HepG2 (cell line): ENCODE data around the gene ACADS. TPM values are rescaled to one million over a fixed set of nuclear protein-coding genes. Genes with fewer than 3 reads are reported as not detected.

ENCODE experiments used
- ATAC-seq: fragments of 200-7000 bp; cut with Tn5 transposase; 3 replicates; pipeline ENCODE4 v1.9.1; 2020; ENCODE audit warnings: mild to moderate bottlenecking, moderate library complexity
- BruUV-seq: library from RNA; stranded (reverse); fragments of 400-500 nt; replicated peaks from 2 replicates; lab custom pipeline; 2021; lab: Mats Ljungman, UMichigan
- CTCF ChIA-PET: fragments of 300-600 bp; formaldehyde crosslinking; extraction: SDS; loops from one replicate; lab custom pipeline; 2021; ENCODE audit warnings: low total read pairs, inconsistent platforms, low intra/inter-chr PET ratio; lab: Yijun Ruan, JAX
- POLR2A ChIA-PET: fragments of 350-600 bp; sonication (Branson Sonifier 250); formaldehyde crosslinking; loops from one replicate; lab custom pipeline; 2020; ENCODE audit warnings: antibody characterized with exemption, inconsistent platforms; lab: Yijun Ruan, JAX
- DNase-seq: peaks from one replicate; pipeline ENCODE4 v3.0.0-alpha.2; 2015; ENCODE audit warnings: low spot score
- FAIRE-seq: peaks from 3 replicates; lab custom pipeline; 2011; peaks lifted over from hg19 to GRCh38; lab: Jason Lieb, UNC
- H2AFZ ChIP-seq: one replicate; pipeline ENCODE4 v1.6.1; 2011; ENCODE audit warnings: low read length, inconsistent platforms
- H3K27ac ChIP-seq: fragments of 300-600 bp; 3 replicates; pipeline ENCODE4 v1.8.0; 2011; ENCODE audit warnings: mixed run types, mild to moderate bottlenecking, mixed read lengths, low read length, inconsistent platforms; ENCODE audit not compliant: insufficient read depth; ENCODE audit errors: extremely low read length
- H3K27me3 ChIP-seq, 2 experiments: fragments of 200-600 bp in 1 of 2; 2 replicates in 1 of 2; 3 replicates in 1 of 2; pipeline versions ENCODE4 v1.6.0 to v1.8.0; 2011; ENCODE audit warnings: low read length in 2 of 2, mild to moderate bottlenecking in 2 of 2, moderate library complexity in 2 of 2, inconsistent platforms in 1 of 2; ENCODE audit not compliant: insufficient read depth in 2 of 2, control insufficient read depth in 1 of 2
- H3K36me3 ChIP-seq, 2 experiments: fragments of 200-600 bp in 1 of 2; replicated peaks in 1 of 2; 2 replicates in 1 of 2; 3 replicates in 1 of 2; pipeline versions ENCODE4 v1.5.1 to v1.8.0; 2011; ENCODE audit warnings: low read length in 2 of 2, inconsistent platforms in 1 of 2; ENCODE audit not compliant: insufficient read depth in 2 of 2, control insufficient read depth in 1 of 2
- H3K4me1 ChIP-seq: 2 replicates; pipeline ENCODE4 v1.5.1; 2012; ENCODE audit warnings: low read length, inconsistent platforms; ENCODE audit not compliant: insufficient read depth
- H3K4me2 ChIP-seq: 2 replicates; pipeline ENCODE4 v1.6.0; 2011; ENCODE audit warnings: low read depth, low read length, inconsistent platforms
- H3K4me3 ChIP-seq, 3 experiments: fragments of 200-600 bp in 1 of 3; sonication (generic), shearing (Covaris generic) in 1 of 3; replicated peaks in 1 of 3; 2 replicates each; pipeline ENCODE4 v1.5.1; 2011 to 2016; ENCODE audit warnings: low read length in 3 of 3, inconsistent platforms in 2 of 3, low read depth in 2 of 3, mild to moderate bottlenecking in 2 of 3, control low read depth in 1 of 3, mixed read lengths in 1 of 3; ENCODE audit not compliant: insufficient read depth in 1 of 3
- H3K79me2 ChIP-seq: one replicate; pipeline ENCODE4 v1.6.1; 2011; ENCODE audit warnings: low read length, inconsistent platforms; ENCODE audit not compliant: insufficient read depth
- H3K9ac ChIP-seq: 2 replicates; pipeline ENCODE4 v1.6.0; 2011; ENCODE audit warnings: mild to moderate bottlenecking, low read depth, low read length, inconsistent platforms; ENCODE audit not compliant: insufficient read depth
- H3K9me3 ChIP-seq: 2 replicates; pipeline ENCODE4 v1.5.1; 2012; ENCODE audit warnings: mild to moderate bottlenecking, low read length
- H4K20me1 ChIP-seq: 2 replicates; pipeline ENCODE4 v1.6.0; 2011; ENCODE audit warnings: inconsistent platforms, mild to moderate bottlenecking, low read length, moderate library complexity; ENCODE audit not compliant: insufficient read depth
- CBX2 ChIP-seq, 2 experiments: fragments of 200-600 bp in 1 of 2; sonication (generic); formaldehyde crosslinking in 1 of 2; IDR thresholded peaks; 2 replicates each; pipeline versions ENCODE4 v1.7.0 to v1.8.1; 2018 to 2022; ENCODE audit warnings: low read depth in 2 of 2, low read length in 1 of 2, mild to moderate bottlenecking in 1 of 2, missing genetic modification reagents in 1 of 2
- EEA1 ChIP-seq: sonication (generic); formaldehyde crosslinking; IDR thresholded peaks from 2 replicates; pipeline ENCODE4 v1.5.1; 2020; ENCODE audit warnings: mild to moderate bottlenecking, missing genetic modification reagents, borderline replicate concordance
- EP300 ChIP-seq, 3 experiments: sonication (generic) in 1 of 3; formaldehyde crosslinking in 1 of 3; IDR thresholded peaks; 2 replicates each; pipeline versions ENCODE4 v1.5.1 to v1.6.1; 2011 to 2020; ENCODE audit warnings: low read depth in 2 of 3, low read length in 2 of 3, borderline replicate concordance in 1 of 3, improper control_type of control experiment in 1 of 3, mild to moderate bottlenecking in 1 of 3, missing genetic modification reagents in 1 of 3, moderate library complexity in 1 of 3
- ERF ChIP-seq: IDR thresholded peaks from 2 replicates; pipeline ENCODE4 v1.6.1; 2018; ENCODE audit warnings: missing biosample characterization, missing genetic modification reagents
- KDM5A ChIP-seq: fragments of 200-600 bp; sonication (generic); IDR thresholded peaks from 2 replicates; pipeline ENCODE4 v1.7.0; 2018; ENCODE audit warnings: antibody characterized with exemption, mild to moderate bottlenecking, low read length, borderline replicate concordance
- KLF16 ChIP-seq, 2 experiments: sonication (generic) in 1 of 2; formaldehyde crosslinking in 1 of 2; IDR thresholded peaks; 2 replicates each; pipeline versions ENCODE4 v1.6.1 to v1.8.0; 2016 to 2023; ENCODE audit warnings: missing genetic modification reagents in 2 of 2, missing compliant biosample characterization in 1 of 2
- MAF1 ChIP-seq: sonication (generic); formaldehyde crosslinking; IDR thresholded peaks from 2 replicates; pipeline ENCODE4 v1.5.0; 2020; ENCODE audit warnings: missing genetic modification reagents, borderline replicate concordance
- MTF1 ChIP-seq: sonication (generic); formaldehyde crosslinking; IDR thresholded peaks from 2 replicates; pipeline ENCODE4 v1.5.0; 2020; ENCODE audit warnings: missing genetic modification reagents
- REXO4 ChIP-seq: sonication (generic); formaldehyde crosslinking; IDR thresholded peaks from 2 replicates; pipeline ENCODE4 v1.8.0; 2022; ENCODE audit warnings: missing genetic modification reagents, mild to moderate bottlenecking, borderline replicate concordance
- SNRNP70 ChIP-seq: fragments of 200-400 bp; formaldehyde crosslinking; IDR thresholded peaks from 2 replicates; pipeline ENCODE4 v1.6.1; 2017; ENCODE audit warnings: mild to moderate bottlenecking, low read depth, low read length, moderate library complexity
- YEATS2 ChIP-seq: sonication (generic); formaldehyde crosslinking; IDR thresholded peaks from 2 replicates; pipeline ENCODE4 v1.4.0; 2020; ENCODE audit warnings: missing genetic modification reagents, borderline replicate concordance
- ZFP82 ChIP-seq: sonication (generic); formaldehyde crosslinking; IDR thresholded peaks from 2 replicates; pipeline ENCODE4 v1.5.1; 2020; ENCODE audit warnings: mild to moderate bottlenecking, missing genetic modification reagents, borderline replicate concordance
- ZNF235 ChIP-seq: sonication (generic); formaldehyde crosslinking; IDR thresholded peaks from 2 replicates; pipeline ENCODE4 v1.8.1; 2023; ENCODE audit warnings: mild to moderate bottlenecking, missing genetic modification reagents, borderline replicate concordance
- ZNF441 ChIP-seq: sonication (generic); formaldehyde crosslinking; IDR thresholded peaks from 2 replicates; pipeline ENCODE4 v1.7.0; 2021; ENCODE audit warnings: missing genetic modification reagents, borderline replicate concordance
- ZNF451 ChIP-seq: sonication (generic); formaldehyde crosslinking; IDR thresholded peaks from 2 replicates; pipeline ENCODE4 v1.5.0; 2020; ENCODE audit warnings: mild to moderate bottlenecking, missing genetic modification reagents
- ZNF670 ChIP-seq: sonication (generic); formaldehyde crosslinking; IDR thresholded peaks from 2 replicates; pipeline ENCODE4 v1.8.0; 2022; ENCODE audit warnings: mild to moderate bottlenecking, missing genetic modification reagents, borderline replicate concordance
- ZNF672 ChIP-seq: sonication (generic); formaldehyde crosslinking; IDR thresholded peaks from 2 replicates; pipeline ENCODE4 v1.8.1; 2022; ENCODE audit warnings: missing genetic modification reagents
- ZNF782 ChIP-seq: sonication (generic); formaldehyde crosslinking; IDR thresholded peaks from 2 replicates; pipeline ENCODE4 v1.4.0; 2020; ENCODE audit warnings: missing genetic modification reagents, mild to moderate bottlenecking, borderline replicate concordance
- WGBS: methylation state at CpG from one replicate; pipeline ENCODE4 v1.1.6; 2017; ENCODE audit warnings: low lambda C conversion rate; 5-methylcytosine and 5-hydroxymethylcytosine counted together
- in situ Hi-C: cut with HindIII; loops from 2 replicates; pipeline ENCODE4 v1.10.0; 2017; ENCODE audit warnings: low pct_unique_long_range_greater_than_20kb; ENCODE audit not compliant: extremely low pct_ligation_motif_present
- intact Hi-C: fragments of 100-400 bp; cut with micrococcal nuclease; formaldehyde crosslinking; loops from one replicate; pipeline ENCODE4 v1.10.0; 2022; ENCODE audit not compliant: unreplicated experiment
- polyA plus RNA-seq, 8 experiments: library from polyadenylated mRNA; depleted of rRNA in 3 of 8; stranded (reverse) in 7 of 8; unstranded in 1 of 8; fragments of >200 nt; fragmentation: Illumina TruSeq in 4 of 8; extraction: Trizol in 4 of 8; gene quantifications; 2 replicates each; pipeline versions ENCODE4 v1.2.1 to v1.2.3, GENCODE V29; 2011 to 2016; ENCODE audit warnings: low read depth in 4 of 8, missing spikeins in 1 of 8, mixed read lengths in 1 of 8; ENCODE audit not compliant: insufficient read depth in 1 of 8
- total RNA-seq, 5 experiments: library from RNA; depleted of rRNA; stranded (reverse); fragments of >200 nt; fragmentation: Illumina TruSeq; extraction: Trizol; gene quantifications; 2 replicates each; pipeline ENCODE4 v1.2.3, GENCODE V29; 2016; ENCODE audit warnings: low read depth in 1 of 5
- TF ChIP-seq, protein P1 (sequence below): sonication (generic); formaldehyde crosslinking; IDR thresholded peaks from 2 replicates; pipeline ENCODE4 v1.4.0; 2020; ENCODE audit warnings: missing genetic modification reagents
- TF ChIP-seq, protein P2 (sequence below): IDR thresholded peaks from 2 replicates; pipeline ENCODE4 v1.6.1; 2016; ENCODE audit warnings: mild to moderate bottlenecking

Gene ACADS
- total and polyA plus RNA-seq, 2 of the 13 experiments (the other 11 are each of a cell fraction or from before 2014, with no cell fraction given) = 17.4 to 27.7 TPM

DNA sequence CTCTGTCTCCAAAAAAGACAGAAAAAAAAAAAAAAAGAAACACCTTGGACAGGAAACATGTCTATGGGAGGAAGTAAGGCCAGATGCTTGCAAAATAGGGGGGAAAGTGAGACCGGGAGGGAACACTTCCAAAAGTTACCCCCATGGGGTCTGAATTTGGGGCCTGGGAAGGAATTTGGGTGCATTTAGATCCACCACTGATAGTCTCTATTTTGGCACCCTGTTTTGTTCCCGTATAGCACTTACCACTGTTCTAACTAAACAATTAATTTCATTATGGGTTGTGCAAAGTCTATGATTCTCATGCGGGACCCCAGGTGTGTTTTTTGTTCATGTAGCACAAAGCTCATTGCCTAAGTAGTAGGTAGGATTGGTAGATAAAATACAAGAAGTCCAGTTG lies 40.1 kb upstream of the ACADS start:
- intact Hi-C loops = loop anchor here (5.0 kb wide), 2 partner anchors 38 to 1392 kb away; partner anchors contain the start of gene MLXIP
- CTCF ChIA-PET = no interaction called here

More for the DNA sequence above, 40.1 kb upstream of the ACADS start:
- no TSS peak for BruUV-seq
- Histone ChIP-seq H4K20me1 (peaks cover 18% of the 10 kb centered on the region), H3K9ac (peak overlapping the region; percentile 85; the same call in 1 of the 2 replicates), H3K27me3 (no peaks in the 10 kb centered on the region), H3K27ac (no peak overlapping the region), H3K9me3 (no peaks in the 10 kb centered on the region), H3K4me2 (peak overlapping the region; percentile 98), H2AFZ (no peak overlapping the region), H3K4me1 (peaks cover 37% of the 10 kb centered on the region), H3K79me2 (peaks cover 35% of the 10 kb centered on the region), H3K36me3 (no peaks in the 10 kb centered on the region), H3K4me3 (peak overlapping the region in 2 of 3 experiments; percentile 77 to 91; a peak in 3 of 6 replicates)
- TF ChIP-seq, protein P1, sequence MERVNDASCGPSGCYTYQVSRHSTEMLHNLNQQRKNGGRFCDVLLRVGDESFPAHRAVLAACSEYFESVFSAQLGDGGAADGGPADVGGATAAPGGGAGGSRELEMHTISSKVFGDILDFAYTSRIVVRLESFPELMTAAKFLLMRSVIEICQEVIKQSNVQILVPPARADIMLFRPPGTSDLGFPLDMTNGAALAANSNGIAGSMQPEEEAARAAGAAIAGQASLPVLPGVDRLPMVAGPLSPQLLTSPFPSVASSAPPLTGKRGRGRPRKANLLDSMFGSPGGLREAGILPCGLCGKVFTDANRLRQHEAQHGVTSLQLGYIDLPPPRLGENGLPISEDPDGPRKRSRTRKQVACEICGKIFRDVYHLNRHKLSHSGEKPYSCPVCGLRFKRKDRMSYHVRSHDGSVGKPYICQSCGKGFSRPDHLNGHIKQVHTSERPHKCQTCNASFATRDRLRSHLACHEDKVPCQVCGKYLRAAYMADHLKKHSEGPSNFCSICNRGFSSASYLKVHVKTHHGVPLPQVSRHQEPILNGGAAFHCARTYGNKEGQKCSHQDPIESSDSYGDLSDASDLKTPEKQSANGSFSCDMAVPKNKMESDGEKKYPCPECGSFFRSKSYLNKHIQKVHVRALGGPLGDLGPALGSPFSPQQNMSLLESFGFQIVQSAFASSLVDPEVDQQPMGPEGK (CRISPR knock-in tag) = no peak
- TF ChIP-seq ZNF451 (CRISPR knock-in tag) (no peak), KLF16 (CRISPR knock-in tag; IDR thresholded peaks at IDR 0.05) (no peak), ZNF670 (CRISPR knock-in tag) (no peak), ZFP82 (CRISPR knock-in tag) (no peak), KDM5A (no peak), SNRNP70 (no peak), REXO4 (CRISPR knock-in tag) (no peak), ZNF235 (CRISPR knock-in tag) (no peak), ERF (CRISPR knock-in tag) (no peak), YEATS2 (CRISPR knock-in tag) (no peak), ZNF782 (CRISPR knock-in tag) (no peak), EEA1 (CRISPR knock-in tag) (no peak), ZNF441 (CRISPR knock-in tag) (no peak), ZNF672 (CRISPR knock-in tag) (no peak), EP300 (IDR thresholded peaks at IDR 0.05; ENCODE audit: low read depth in 2 of 2, low read length in 2 of 2) (no peak), EP300 (CRISPR knock-in tag; IDR thresholded peaks at IDR 0.05; ENCODE audit: borderline replicate concordance) (no peak), CBX2 (IDR thresholded peaks at IDR 0.05; ENCODE audit: low read depth, low read length) (no peak), CBX2 (CRISPR knock-in tag; IDR thresholded peaks at IDR 0.05; ENCODE audit: low read depth) (no peak), MAF1 (CRISPR knock-in tag) (no peak), MTF1 (CRISPR knock-in tag) (no peak)
- TF ChIP-seq, protein P2, sequence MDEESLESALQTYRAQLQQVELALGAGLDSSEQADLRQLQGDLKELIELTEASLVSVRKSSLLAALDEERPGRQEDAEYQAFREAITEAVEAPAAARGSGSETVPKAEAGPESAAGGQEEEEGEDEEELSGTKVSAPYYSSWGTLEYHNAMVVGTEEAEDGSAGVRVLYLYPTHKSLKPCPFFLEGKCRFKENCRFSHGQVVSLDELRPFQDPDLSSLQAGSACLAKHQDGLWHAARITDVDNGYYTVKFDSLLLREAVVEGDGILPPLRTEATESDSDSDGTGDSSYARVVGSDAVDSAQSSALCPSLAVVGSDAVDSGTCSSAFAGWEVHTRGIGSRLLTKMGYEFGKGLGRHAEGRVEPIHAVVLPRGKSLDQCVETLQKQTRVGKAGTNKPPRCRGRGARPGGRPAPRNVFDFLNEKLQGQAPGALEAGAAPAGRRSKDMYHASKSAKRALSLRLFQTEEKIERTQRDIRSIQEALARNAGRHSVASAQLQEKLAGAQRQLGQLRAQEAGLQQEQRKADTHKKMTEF (CRISPR knock-in tag) = no peak
- FAIRE-seq (no peak), ATAC-seq (no peak), DNase-seq (no peak)
- POLR2A ChIA-PET = no interaction called here
- in situ Hi-C loops = no loop called here
- 39% methylated on average over 3 of the region's 3 CpGs for WGBS
